Bronchial epithelial cell (primary cell): ENCODE data around the gene SMYD3. TPM values are rescaled to one million over a fixed set of nuclear protein-coding genes. Genes with fewer than 3 reads are reported as not detected.
A peak's percentile ranks its signal among the peaks of the same experiment; 100 is the strongest.

Experiments used
- DNase-seq: peaks from one replicate; pipeline ENCODE4 v3.0.0-alpha.2; 2010; ENCODE audit warnings: low read depth
- FAIRE-seq: peaks from 2 replicates; lab custom pipeline; 2011; peaks lifted over from hg19 to GRCh38; lab: Jason Lieb, UNC
- H3K27me3 ChIP-seq: 2 replicates; pipeline ENCODE4 v1.5.1; 2011; ENCODE audit warnings: low read length; ENCODE audit not compliant: control insufficient read depth, insufficient read depth
- H3K36me3 ChIP-seq: 2 replicates; pipeline ENCODE4 v1.5.1; 2011; ENCODE audit warnings: low read length; ENCODE audit not compliant: control insufficient read depth, insufficient read depth
- H3K4me3 ChIP-seq: 2 replicates; pipeline ENCODE4 v1.5.1; 2011; ENCODE audit warnings: mild to moderate bottlenecking, low read depth, low read length, control low read depth
- CTCF ChIP-seq: IDR thresholded peaks from 2 replicates; pipeline ENCODE4 v1.5.1; 2011; ENCODE audit warnings: mild to moderate bottlenecking, moderate library complexity, low read length, control low read depth, inconsistent platforms; ENCODE audit not compliant: insufficient read depth, severe bottlenecking
- total RNA-seq: library from RNA; depleted of rRNA; stranded (reverse); fragments of >200 nt; gene quantifications from 2 replicates; pipeline ENCODE4 v1.2.1, GENCODE V29; 2014

Gene SMYD3
- total RNA-seq, 1 donor from 2014 or later: 17.4 TPM

GRCh38 chr1:246063013-246063616 lies 444.0 kb downstream of the SMYD3 start:
- FAIRE-seq (no peak), DNase-seq (no peak)
- no peak for TF ChIP-seq CTCF
- H3K27me3 ChIP-seq: no peaks in the 10 kb centered on the region
- H3K4me3 ChIP-seq: no peak overlapping the region
- no peaks in the 10 kb centered on the region for H3K36me3 ChIP-seq

GRCh38 chr1:246058466-246058865 lies 448.6 kb downstream of the SMYD3 start:
- DNase-seq: peak; percentile 18
- Histone ChIP-seq H3K27me3 (no peaks in the 10 kb centered on the region), H3K36me3 (no peaks in the 10 kb centered on the region), H3K4me3 (no peak overlapping the region)
- TF ChIP-seq CTCF: no peak
- no peak for FAIRE-seq

GRCh38 chr1:246052603-246053002 lies 454.5 kb downstream of the SMYD3 start:
- no peak for FAIRE-seq
- Histone ChIP-seq H3K4me3 (no peak overlapping the region), H3K27me3 (no peaks in the 10 kb centered on the region), H3K36me3 (no peaks in the 10 kb centered on the region)
- no peak for TF ChIP-seq CTCF
- no peak for DNase-seq

- FAIRE-seq (no peak), DNase-seq (no peak)
- TF ChIP-seq CTCF: no peak
- Histone ChIP-seq H3K36me3 (no peaks in the 10 kb centered on the region), H3K27me3 (no peaks in the 10 kb centered on the region), H3K4me3 (no peak overlapping the region)
Measured at GRCh38 chr1:246051909-246052518, 455.1 kb downstream of the SMYD3 start.

GRCh38 chr1:246048693-246049092 lies 458.4 kb downstream of the SMYD3 start:
- TF ChIP-seq CTCF: no peak
- DNase-seq (no peak), FAIRE-seq (no peak)
- Histone ChIP-seq H3K4me3 (no peak overlapping the region), H3K27me3 (no peaks in the 10 kb centered on the region), H3K36me3 (no peaks in the 10 kb centered on the region)
